Measurements from ENCODE around the gene TIPRL. TPM values are rescaled to one million over a fixed set of nuclear protein-coding genes. Genes with fewer than 3 reads are reported as not detected.

TIPRL gene
- total RNA-seq, 4 donors from 2014 or later, result 4.0 to 24.0 (median 19.6) TPM

DNA sequence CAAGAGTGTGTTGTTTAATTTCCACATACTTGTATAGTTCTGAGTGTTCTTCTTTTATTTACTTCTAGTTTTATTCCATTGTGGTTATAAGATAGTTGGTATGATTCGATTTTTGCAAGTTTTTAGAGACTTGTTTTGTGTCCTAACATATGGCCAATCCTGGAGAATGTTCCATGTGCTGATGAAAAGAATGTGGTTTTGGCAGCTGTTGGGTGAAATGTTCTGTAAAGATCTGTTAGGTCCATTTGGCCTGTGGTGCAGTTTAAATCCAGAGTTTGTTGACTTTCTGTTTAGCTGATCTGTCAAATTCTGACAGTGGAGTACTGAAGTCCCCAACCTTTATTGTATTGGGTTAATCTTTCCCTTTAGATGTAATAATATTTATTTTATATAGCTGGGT lies 19.5 kb upstream of the TIPRL start:
- Histone ChIP-seq H3K36me3 (no peaks in the 10 kb centered on the region), H3K27ac (no peak overlapping the region), H3K4me3 (no peak overlapping the region), H3K27me3 (no peaks in the 10 kb centered on the region), H3K9me3 (peaks cover 6 to 19% of the 10 kb centered on the region in 2 donors), H3K4me1 (no peaks in the 10 kb centered on the region)
- intact Hi-C loops (cut with DNase I; ENCODE audit: low total_unique reads) (no loop called here), in situ Hi-C loops (cut with MboI; ENCODE audit: low pct_ligation_motif_present in 1 of 4, low pct_unique_long_range_greater_than_20kb in 1 of 4, low sequenced_read_pairs in 3 of 4) (no loop called here)
- no peak for DNase-seq
- 57 to 64% methylated on average over 1 of the region's 1 CpG for WGBS, 2 donors (ENCODE audit: low coverage in 1 of 2)
- TF ChIP-seq POLR2A (IDR thresholded peaks at IDR 0.05), result no peak
- no peak for TF ChIP-seq POLR2AphosphoS5 (IDR thresholded peaks at IDR 0.05)
- TF ChIP-seq CTCF (IDR thresholded peaks at IDR 0.05), result no peak
- no peak for TF ChIP-seq EP300 (IDR thresholded peaks at IDR 0.05; ENCODE audit: low read depth)

GRCh38 chr1:168159979-168160378 lies 18.8 kb upstream of the TIPRL start:
- no peaks in the 10 kb centered on the region for H3K36me3 ChIP-seq
- TF ChIP-seq EP300 (IDR thresholded peaks at IDR 0.05; ENCODE audit: low read depth) (no peak), CTCF (IDR thresholded peaks at IDR 0.05) (no peak), POLR2AphosphoS5 (IDR thresholded peaks at IDR 0.05) (no peak), POLR2A (IDR thresholded peaks at IDR 0.05) (no peak)
- 80 to 96% methylated on average over 1 of the region's 1 CpG for WGBS, 2 donors (ENCODE audit: low coverage in 1 of 2)
- H3K27ac ChIP-seq, result no peak overlapping the region
- no peaks in the 10 kb centered on the region for H3K27me3 ChIP-seq
- intact Hi-C loops (cut with DNase I; ENCODE audit: low total_unique reads), result no loop called here
- no peak overlapping the region for H3K4me3 ChIP-seq
- in situ Hi-C loops (cut with MboI; ENCODE audit: low pct_ligation_motif_present in 1 of 4, low pct_unique_long_range_greater_than_20kb in 1 of 4, low sequenced_read_pairs in 3 of 4), result no loop called here
- DNase-seq, result no peak
- no peaks in the 10 kb centered on the region for H3K4me1 ChIP-seq
- H3K9me3 ChIP-seq, result peaks cover 6 to 19% of the 10 kb centered on the region in 2 donors

DNA sequence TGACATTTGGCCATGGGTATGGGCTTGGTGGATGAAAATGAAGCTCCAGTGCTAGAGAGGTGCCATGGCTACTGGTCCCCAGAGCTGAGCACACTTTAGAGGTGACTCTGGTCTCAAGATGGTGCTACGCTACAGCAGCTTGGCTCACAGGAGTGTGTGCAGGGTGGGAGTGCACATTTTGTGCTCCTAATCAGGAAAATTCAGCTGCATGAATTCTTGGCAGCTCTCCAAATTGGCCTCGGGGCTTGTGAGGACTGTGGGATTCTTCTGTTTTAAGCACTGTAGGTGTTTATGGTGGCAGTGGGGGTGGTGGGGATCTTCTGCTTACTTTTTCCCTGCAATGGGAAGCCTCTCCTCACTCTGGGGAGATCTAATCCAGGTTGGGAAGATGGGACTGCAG lies 17.3 kb upstream of the TIPRL start:
- H3K4me3 ChIP-seq, result no peak overlapping the region
- DNase-seq, result no peak
- TF ChIP-seq EP300 (IDR thresholded peaks at IDR 0.05; ENCODE audit: low read depth) (no peak), CTCF (IDR thresholded peaks at IDR 0.05) (no peak), POLR2A (IDR thresholded peaks at IDR 0.05) (no peak), POLR2AphosphoS5 (IDR thresholded peaks at IDR 0.05) (no peak)
- H3K27ac ChIP-seq, result no peak overlapping the region
- H3K4me1 ChIP-seq, result no peaks in the 10 kb centered on the region
- H3K36me3 ChIP-seq, result no peaks in the 10 kb centered on the region
- WGBS, 2 donors (ENCODE audit: low coverage in 1 of 2), result 83% methylated on average over 2 of the region's 2 CpGs; no CpG with 5 or more reads in 1 of the 2 donors
- peaks cover 6 to 19% of the 10 kb centered on the region in 2 donors for H3K9me3 ChIP-seq
- intact Hi-C loops (cut with DNase I; ENCODE audit: low total_unique reads) (no loop called here), in situ Hi-C loops (cut with MboI; ENCODE audit: low pct_ligation_motif_present in 1 of 4, low pct_unique_long_range_greater_than_20kb in 1 of 4, low sequenced_read_pairs in 3 of 4) (no loop called here)
- H3K27me3 ChIP-seq, result no peaks in the 10 kb centered on the region

DNA sequence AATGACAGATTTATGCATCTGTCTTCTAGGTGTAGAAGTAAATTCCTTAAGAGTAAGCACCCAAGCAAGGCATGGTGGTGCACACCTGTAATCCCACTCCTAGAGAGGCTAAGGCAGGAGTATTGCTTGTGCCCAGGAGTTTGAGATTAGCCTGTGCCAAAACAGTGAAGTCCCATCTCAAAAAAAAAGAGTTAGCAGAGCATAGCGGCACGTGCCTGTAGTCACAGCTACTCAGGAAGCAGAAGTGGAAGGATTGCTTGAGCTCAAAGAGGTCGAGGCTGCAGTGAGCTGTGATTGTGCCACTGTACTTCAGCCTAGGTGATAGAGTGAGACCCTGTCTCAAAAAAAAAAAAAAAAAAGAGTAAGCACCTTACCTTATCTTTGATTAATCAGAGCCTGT lies 15.1 kb upstream of the TIPRL start:
- no peak for TF ChIP-seq POLR2AphosphoS5 (IDR thresholded peaks at IDR 0.05)
- in situ Hi-C loops (cut with MboI; ENCODE audit: low pct_ligation_motif_present in 1 of 4, low pct_unique_long_range_greater_than_20kb in 1 of 4, low sequenced_read_pairs in 3 of 4), result no loop called here
- no peaks in the 10 kb centered on the region for H3K36me3 ChIP-seq
- 54% methylated on average over 3 of the region's 3 CpGs; no CpG with 5 or more reads in 1 of the 2 donors for WGBS, 2 donors (ENCODE audit: low coverage in 1 of 2)
- no peak overlapping the region for H3K27ac ChIP-seq
- H3K27me3 ChIP-seq, result no peaks in the 10 kb centered on the region
- no peak overlapping the region for H3K4me3 ChIP-seq
- peaks cover 6 to 12% of the 10 kb centered on the region in 2 donors for H3K9me3 ChIP-seq
- no peak for DNase-seq
- H3K4me1 ChIP-seq, result no peaks in the 10 kb centered on the region
- intact Hi-C loops (cut with DNase I; ENCODE audit: low total_unique reads), result no loop called here

- no peaks in the 10 kb centered on the region for H3K4me1 ChIP-seq
- TF ChIP-seq POLR2AphosphoS5 (IDR thresholded peaks at IDR 0.05), result no peak
- no peak for TF ChIP-seq CTCF (IDR thresholded peaks at IDR 0.05)
- TF ChIP-seq EP300 (IDR thresholded peaks at IDR 0.05; ENCODE audit: low read depth), result no peak
- TF ChIP-seq POLR2A (IDR thresholded peaks at IDR 0.05), result no peak
- no peak for DNase-seq
- H3K4me3 ChIP-seq, result no peak overlapping the region
- in situ Hi-C loops (cut with MboI; ENCODE audit: low pct_ligation_motif_present in 1 of 4, low pct_unique_long_range_greater_than_20kb in 1 of 4, low sequenced_read_pairs in 3 of 4) (no loop called here), intact Hi-C loops (cut with DNase I; ENCODE audit: low total_unique reads) (no loop called here)
- no peak overlapping the region for H3K27ac ChIP-seq
- H3K9me3 ChIP-seq, result peaks cover 6 to 8% of the 10 kb centered on the region in 2 donors
- WGBS, 2 donors (ENCODE audit: low coverage in 1 of 2), result 95% methylated on average over 3 of the region's 3 CpGs; no CpG with 5 or more reads in 1 of the 2 donors
- no peaks in the 10 kb centered on the region for H3K36me3 ChIP-seq
- no peaks in the 10 kb centered on the region for H3K27me3 ChIP-seq
Measured at GRCh38 chr1:168164771-168165170, 14.0 kb upstream of the TIPRL start.

Measured in transverse colon (tissue), 4 donors.